ENCODE data around the gene COL1A1. TPM values are rescaled to one million over a fixed set of nuclear protein-coding genes. Genes with fewer than 3 reads are reported as not detected.

Gene COL1A1
- total and polyA plus RNA-seq, 4 donors, result 586 to 2,315 (median 1,292) TPM

DNA sequence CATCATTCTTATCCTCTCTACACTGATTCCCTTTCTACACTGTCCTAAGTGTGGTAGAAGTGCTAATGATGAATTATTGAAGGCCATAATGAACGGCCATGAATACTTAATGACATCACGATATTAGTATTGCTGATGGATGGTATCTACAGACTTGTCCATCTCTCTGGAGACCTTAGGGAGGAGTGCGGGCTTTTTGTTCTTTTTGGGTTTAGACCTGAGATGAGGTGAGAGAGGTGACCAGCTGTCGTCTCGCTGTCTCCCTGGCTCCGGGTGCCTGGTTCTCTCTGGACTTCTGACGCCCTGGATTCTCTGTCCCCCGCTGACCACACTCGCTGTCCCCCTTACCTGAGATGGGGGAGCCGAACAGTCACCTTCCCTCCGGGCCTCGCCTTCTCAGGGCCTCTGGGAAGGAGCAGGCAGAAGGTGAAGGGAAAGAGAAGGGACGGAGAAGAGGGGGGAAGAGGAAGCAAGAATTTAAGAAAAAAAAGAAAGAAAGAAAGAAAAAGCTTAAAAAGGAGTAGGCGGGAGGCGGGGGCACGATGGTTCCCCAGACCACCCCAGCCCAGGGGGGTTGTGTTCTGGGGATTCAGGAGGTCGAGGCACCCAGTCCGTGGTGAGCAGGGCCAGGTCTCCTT lies 18.5 kb downstream of the COL1A1 start:
- 82% methylated on average over 12 of the region's 18 CpGs for WGBS (ENCODE audit: insufficient coverage)
- H3K27ac ChIP-seq (ENCODE audit: low read depth, low read length), result no peak overlapping the region
- DNase-seq (ENCODE audit: low read depth in 4 of 6, low spot score in 6 of 6), result no peak

DNA sequence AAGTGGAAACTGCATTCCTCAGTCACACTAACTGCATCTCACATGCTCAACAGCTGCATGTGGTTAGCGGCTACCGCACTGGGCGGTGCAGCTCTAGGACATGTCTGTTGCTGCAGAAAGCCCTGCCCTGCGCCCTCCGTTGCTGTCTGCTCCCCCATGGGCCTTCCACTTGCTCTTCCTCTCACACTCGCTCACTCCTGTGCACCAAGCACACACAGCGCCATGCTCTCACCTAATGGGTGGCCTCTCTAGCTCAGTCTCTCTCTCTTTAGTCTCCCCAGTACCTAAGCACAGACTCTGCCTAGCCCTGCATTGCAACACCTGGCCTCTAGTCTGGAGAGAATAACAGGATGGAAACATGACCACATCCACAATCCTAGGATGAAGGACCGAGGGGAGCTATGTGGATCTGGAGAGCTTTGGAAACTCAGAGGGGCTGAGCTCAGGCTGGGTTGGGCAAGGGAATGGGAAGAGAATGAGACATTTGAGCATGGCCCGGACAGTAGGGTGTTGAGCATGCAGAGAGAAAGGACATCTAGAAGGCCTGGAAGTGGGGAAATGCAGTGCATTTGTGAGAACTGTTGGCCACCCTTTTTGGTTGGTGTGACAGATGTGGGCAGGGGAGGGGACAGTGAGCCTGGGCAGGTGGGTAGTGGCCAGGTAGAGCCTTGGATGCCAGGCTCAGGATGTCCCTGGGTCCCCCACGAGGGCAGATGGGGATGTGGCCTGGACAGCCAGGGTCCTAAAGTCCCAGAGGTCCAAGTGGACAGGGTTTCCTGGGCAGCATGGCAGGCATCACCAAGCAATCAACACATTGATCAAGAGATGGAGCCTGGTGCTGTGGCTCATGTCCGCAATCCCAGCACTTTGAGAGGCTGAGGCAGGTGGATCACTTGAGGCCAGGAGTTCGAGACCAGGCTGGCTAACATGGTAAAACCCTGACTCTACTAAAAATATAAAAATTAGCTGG lies 19.6 kb downstream of the COL1A1 start:
- WGBS (ENCODE audit: insufficient coverage), result 73% methylated on average over 11 of the region's 12 CpGs
- DNase-seq (ENCODE audit: low read depth in 4 of 6, low spot score in 6 of 6), result no peak
- Histone ChIP-seq H3K4me3 (ENCODE audit: low read depth, low read length) (no peak overlapping the region), H3K4me1 (ENCODE audit: control insufficient read depth, insufficient read depth, low read length) (peaks cover 43% of the 10 kb centered on the region), H3K9me3 (ENCODE audit: control insufficient read depth, insufficient read depth, low read length) (no peaks in the 10 kb centered on the region), H3K36me3 (ENCODE audit: control insufficient read depth, insufficient read depth, low read length) (peaks cover 3% of the 10 kb centered on the region), H3K27me3 (ENCODE audit: control insufficient read depth, insufficient read depth, low read length) (no peaks in the 10 kb centered on the region), H3K27ac (ENCODE audit: low read depth, low read length) (peak overlapping the region; percentile 80)

More for the DNA sequence above, 18.5 kb downstream of the COL1A1 start:
- H3K27me3 ChIP-seq (ENCODE audit: control insufficient read depth, insufficient read depth, low read length), result no peaks in the 10 kb centered on the region
- H3K4me1 ChIP-seq (ENCODE audit: control insufficient read depth, insufficient read depth, low read length), result peaks cover 32% of the 10 kb centered on the region
- H3K4me3 ChIP-seq (ENCODE audit: low read depth, low read length), result no peak overlapping the region
- H3K36me3 ChIP-seq (ENCODE audit: control insufficient read depth, insufficient read depth, low read length), result peaks cover 3% of the 10 kb centered on the region
- H3K9me3 ChIP-seq (ENCODE audit: control insufficient read depth, insufficient read depth, low read length), result no peaks in the 10 kb centered on the region

DNA sequence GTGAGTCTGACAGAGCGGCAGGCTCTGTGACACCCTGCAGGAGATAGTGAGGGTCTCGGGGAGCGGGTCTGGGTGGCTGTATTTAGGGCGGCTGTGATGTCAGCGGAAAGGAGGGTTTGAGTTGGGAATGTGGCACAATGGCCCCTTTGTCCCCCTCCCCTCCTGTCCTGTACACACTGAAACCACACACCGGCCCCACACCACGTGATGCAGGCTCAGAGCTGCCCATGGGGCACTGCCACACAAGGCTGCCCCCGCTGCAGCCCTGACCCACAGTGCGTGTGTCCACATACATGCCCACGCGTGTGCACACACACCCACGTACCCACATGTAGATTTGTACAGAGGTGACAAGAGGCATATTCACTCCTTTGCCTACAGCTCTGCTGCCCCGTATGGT lies 20.3 kb downstream of the COL1A1 start:
- Histone ChIP-seq H3K36me3 (ENCODE audit: control insufficient read depth, insufficient read depth, low read length) (peaks cover 3% of the 10 kb centered on the region), H3K27ac (ENCODE audit: low read depth, low read length) (peak overlapping the region; percentile 80), H3K4me1 (ENCODE audit: control insufficient read depth, insufficient read depth, low read length) (peaks cover 48% of the 10 kb centered on the region), H3K9me3 (ENCODE audit: control insufficient read depth, insufficient read depth, low read length) (no peaks in the 10 kb centered on the region), H3K4me3 (ENCODE audit: low read depth, low read length) (peak overlapping the region; percentile 31), H3K27me3 (ENCODE audit: control insufficient read depth, insufficient read depth, low read length) (no peaks in the 10 kb centered on the region)
- WGBS (ENCODE audit: insufficient coverage), result 52% methylated on average over 10 of the region's 13 CpGs
- DNase-seq (ENCODE audit: low read depth in 4 of 6, low spot score in 6 of 6), result peak in 2 of 6 donors; percentile 57 to 61

DNA sequence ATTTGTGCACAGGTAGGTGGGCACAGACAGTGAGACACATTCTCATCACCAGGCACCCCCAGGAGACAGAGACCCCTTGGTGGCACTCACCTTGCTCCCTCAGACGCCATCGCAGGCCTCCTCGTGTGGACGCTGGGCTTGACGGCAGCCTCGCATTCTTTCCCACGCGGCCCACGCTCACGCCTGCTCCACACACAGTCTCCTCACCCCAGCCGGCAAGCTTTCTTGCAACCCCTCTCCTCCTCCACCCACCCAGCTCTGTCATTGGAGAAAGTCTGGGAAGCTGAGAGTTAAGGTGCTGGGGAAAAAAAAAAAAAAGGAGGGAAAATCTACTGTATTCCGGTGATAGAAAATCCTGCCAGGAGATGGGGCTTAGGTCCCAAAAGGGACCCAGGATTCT lies 20.8 kb downstream of the COL1A1 start:
- Histone ChIP-seq H3K27ac (ENCODE audit: low read depth, low read length) (peak overlapping the region; percentile 80), H3K27me3 (ENCODE audit: control insufficient read depth, insufficient read depth, low read length) (no peaks in the 10 kb centered on the region), H3K4me1 (ENCODE audit: control insufficient read depth, insufficient read depth, low read length) (peaks cover 49% of the 10 kb centered on the region), H3K9me3 (ENCODE audit: control insufficient read depth, insufficient read depth, low read length) (no peaks in the 10 kb centered on the region), H3K4me3 (ENCODE audit: low read depth, low read length) (peak overlapping the region; percentile 31), H3K36me3 (ENCODE audit: control insufficient read depth, insufficient read depth, low read length) (peaks cover 1% of the 10 kb centered on the region)
- no peak for DNase-seq (ENCODE audit: low read depth in 4 of 6, low spot score in 6 of 6)
- 69% methylated on average over 5 of the region's 12 CpGs for WGBS (ENCODE audit: insufficient coverage)

DNA sequence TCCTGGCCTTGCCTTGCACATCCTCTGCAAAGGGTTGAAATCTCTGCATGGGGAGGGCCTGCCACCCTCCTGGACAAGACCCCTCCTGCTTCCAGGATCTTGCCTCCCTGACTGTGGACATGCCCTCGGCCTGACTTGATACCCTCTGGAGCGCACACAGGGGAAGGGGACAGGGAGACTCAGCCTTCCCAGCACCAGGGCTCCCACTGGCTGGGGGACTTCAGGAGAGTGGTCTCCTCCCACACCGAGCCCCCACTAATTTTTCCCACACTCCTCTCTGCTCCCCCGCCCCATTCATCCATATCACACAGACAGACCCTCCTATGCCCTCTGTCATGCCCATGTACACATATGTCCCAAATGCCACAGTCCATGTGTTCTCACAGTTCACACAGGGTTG lies 21.3 kb downstream of the COL1A1 start:
- Histone ChIP-seq H3K36me3 (ENCODE audit: control insufficient read depth, insufficient read depth, low read length) (peaks cover 3% of the 10 kb centered on the region), H3K27ac (ENCODE audit: low read depth, low read length) (no peak overlapping the region), H3K27me3 (ENCODE audit: control insufficient read depth, insufficient read depth, low read length) (no peaks in the 10 kb centered on the region), H3K9me3 (ENCODE audit: control insufficient read depth, insufficient read depth, low read length) (no peaks in the 10 kb centered on the region), H3K4me3 (ENCODE audit: low read depth, low read length) (peak overlapping the region; percentile 31), H3K4me1 (ENCODE audit: control insufficient read depth, insufficient read depth, low read length) (peaks cover 54% of the 10 kb centered on the region)
- DNase-seq (ENCODE audit: low read depth in 4 of 6, low spot score in 6 of 6), result no peak
- 85% methylated on average over 4 of the region's 4 CpGs for WGBS (ENCODE audit: insufficient coverage)

DNA sequence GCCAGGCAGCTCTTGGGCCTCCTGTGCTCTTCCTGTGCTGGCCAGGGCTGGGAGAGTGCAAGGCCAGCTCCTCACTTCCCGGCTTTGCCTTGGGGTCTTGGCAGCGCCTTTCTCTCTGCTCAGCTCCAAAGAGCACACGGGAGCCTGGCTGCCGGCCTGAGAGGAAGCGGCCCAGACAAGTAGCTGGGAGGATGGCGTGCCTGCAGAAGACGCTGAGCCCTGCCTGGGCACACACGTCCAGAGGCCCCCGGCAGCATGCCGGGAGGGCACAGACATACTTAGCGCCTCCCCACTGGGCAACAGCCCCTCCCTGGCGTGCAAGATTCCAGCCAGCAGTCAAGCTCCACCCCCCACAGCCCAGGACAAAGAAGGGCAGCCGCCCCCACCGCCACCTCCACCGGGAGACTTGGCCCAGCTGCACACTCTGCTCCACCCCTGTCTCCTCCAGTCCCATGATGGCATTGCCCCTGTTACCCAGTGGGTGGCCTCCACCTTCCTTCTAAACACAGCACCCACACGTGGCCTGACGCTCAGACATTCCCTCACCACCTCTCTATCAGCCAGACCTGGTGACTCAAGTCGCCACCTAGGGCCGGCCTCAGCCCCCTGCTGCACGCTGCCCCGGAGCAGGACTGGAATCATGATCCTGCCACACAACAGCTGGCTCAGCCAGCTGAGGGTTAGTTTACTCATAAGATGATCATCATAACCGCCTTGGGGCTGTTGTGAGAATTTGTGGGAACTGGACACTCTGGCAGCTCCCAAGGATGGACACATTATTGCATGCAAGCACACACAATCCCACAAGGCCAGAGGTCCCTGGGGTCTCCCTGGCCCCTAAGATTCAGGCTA lies 23.2 kb downstream of the COL1A1 start:
- 9% methylated on average over 20 of the region's 22 CpGs for WGBS (ENCODE audit: insufficient coverage)
- peak overlapping the region; percentile 29 for H3K4me3 ChIP-seq (ENCODE audit: low read depth, low read length)

DNA sequence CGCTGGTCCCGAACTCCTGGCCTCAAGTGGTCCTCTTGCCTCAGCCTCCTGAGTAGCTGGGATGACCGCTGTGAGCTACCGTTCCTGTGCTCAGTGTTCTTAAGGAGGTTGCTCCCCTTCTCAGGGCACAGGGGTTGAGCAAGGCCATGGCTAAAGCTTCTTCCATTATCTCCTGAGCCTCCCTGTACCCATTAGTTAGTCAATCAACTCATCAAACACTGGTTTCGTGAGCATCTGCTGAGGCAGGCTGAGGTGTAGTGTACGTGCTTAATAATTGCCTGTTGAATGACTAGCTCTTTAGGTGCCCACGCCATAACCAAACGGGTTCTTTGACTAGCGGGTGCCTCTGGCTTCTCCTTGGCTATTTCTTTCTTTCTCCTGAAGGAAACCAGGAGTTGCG lies 24.0 kb downstream of the COL1A1 start:
- Histone ChIP-seq H3K4me1 (ENCODE audit: control insufficient read depth, insufficient read depth, low read length) (peaks cover 60% of the 10 kb centered on the region), H3K9me3 (ENCODE audit: control insufficient read depth, insufficient read depth, low read length) (no peaks in the 10 kb centered on the region), H3K27ac (ENCODE audit: low read depth, low read length) (peak overlapping the region; percentile 80), H3K4me3 (ENCODE audit: low read depth, low read length) (peak overlapping the region; percentile 29), H3K36me3 (ENCODE audit: control insufficient read depth, insufficient read depth, low read length) (peaks cover 3% of the 10 kb centered on the region), H3K27me3 (ENCODE audit: control insufficient read depth, insufficient read depth, low read length) (no peaks in the 10 kb centered on the region)
- no peak for DNase-seq (ENCODE audit: low read depth in 4 of 6, low spot score in 6 of 6)
- WGBS (ENCODE audit: insufficient coverage), result 80% methylated on average over 10 of the region's 10 CpGs

More for the DNA sequence above, 23.2 kb downstream of the COL1A1 start:
- H3K27ac ChIP-seq (ENCODE audit: low read depth, low read length), result peak overlapping the region; percentile 80
- peaks cover 3% of the 10 kb centered on the region for H3K36me3 ChIP-seq (ENCODE audit: control insufficient read depth, insufficient read depth, low read length)
- no peaks in the 10 kb centered on the region for H3K27me3 ChIP-seq (ENCODE audit: control insufficient read depth, insufficient read depth, low read length)
- peak in 2 of 6 donors; percentile 74 to 82 for DNase-seq (ENCODE audit: low read depth in 4 of 6, low spot score in 6 of 6)
- H3K9me3 ChIP-seq (ENCODE audit: control insufficient read depth, insufficient read depth, low read length), result no peaks in the 10 kb centered on the region
- H3K4me1 ChIP-seq (ENCODE audit: control insufficient read depth, insufficient read depth, low read length), result peaks cover 58% of the 10 kb centered on the region

DNA sequence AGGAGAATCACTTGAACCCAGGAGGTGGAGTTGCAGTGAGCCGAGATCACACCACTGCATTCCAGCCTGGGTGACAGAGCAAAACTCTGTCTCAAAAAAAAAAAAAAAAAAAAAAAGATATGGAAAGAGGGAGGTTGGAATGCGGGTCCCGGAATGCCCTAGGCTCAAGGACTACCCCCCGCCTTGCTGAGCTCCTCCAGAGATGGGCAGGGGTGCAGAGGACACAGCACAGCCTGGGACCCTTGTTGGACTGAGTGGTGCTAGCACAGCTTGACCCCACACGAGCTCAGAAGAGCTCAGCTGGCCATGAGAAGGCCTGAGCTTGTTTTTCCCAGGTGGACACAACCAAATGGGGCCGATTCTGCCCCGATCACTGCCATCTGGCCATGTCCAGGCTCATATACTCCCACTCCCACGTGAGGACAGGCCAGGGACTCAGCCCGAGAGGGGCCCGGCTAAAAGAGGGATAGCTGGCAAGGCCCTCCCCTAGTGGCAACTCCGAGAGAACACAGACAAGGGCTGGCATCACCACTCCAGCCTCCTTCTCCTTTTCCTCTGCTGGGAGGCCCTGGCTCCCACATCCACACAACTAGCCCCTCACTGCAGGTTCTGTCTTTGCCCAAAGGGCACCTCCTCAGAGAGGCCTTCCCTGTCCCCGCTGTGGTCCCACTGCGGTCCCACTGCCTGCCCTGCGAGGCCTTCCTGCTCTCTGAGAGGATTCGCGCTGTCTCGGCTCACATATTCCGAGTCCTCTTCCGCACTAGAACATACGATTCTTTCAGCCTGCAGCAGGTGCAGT lies 24.7 kb downstream of the COL1A1 start:
- no peak for DNase-seq (ENCODE audit: low read depth in 4 of 6, low spot score in 6 of 6)
- peaks cover 54% of the 10 kb centered on the region for H3K4me1 ChIP-seq (ENCODE audit: control insufficient read depth, insufficient read depth, low read length)
- peak overlapping the region; percentile 80 for H3K27ac ChIP-seq (ENCODE audit: low read depth, low read length)
- H3K36me3 ChIP-seq (ENCODE audit: control insufficient read depth, insufficient read depth, low read length), result peaks cover 7% of the 10 kb centered on the region
- WGBS (ENCODE audit: insufficient coverage), result 82% methylated on average over 18 of the region's 20 CpGs
- no peaks in the 10 kb centered on the region for H3K9me3 ChIP-seq (ENCODE audit: control insufficient read depth, insufficient read depth, low read length)
- H3K27me3 ChIP-seq (ENCODE audit: control insufficient read depth, insufficient read depth, low read length), result no peaks in the 10 kb centered on the region
- H3K4me3 ChIP-seq (ENCODE audit: low read depth, low read length), result no peak overlapping the region
